ENCODE measurements around the gene CLIC1.

GRCh38 chr6:31708224-31708623 is 28.1 kb downstream of the CLIC1 start:
- TF ChIP-seq CTCF (conservative IDR thresholded peaks at IDR 0.05; ENCODE audit: low read length), result no peak
- TF ChIP-seq EZH2phosphoT487 (IDR thresholded peaks at IDR 0.05; ENCODE audit: borderline replicate concordance, low read depth, low read length), result no peak

All from OCI-LY7 (cell line).